ENCODE data around the gene CCL1.
"Not testable (repeated sequence)": the region's sequence is repeated elsewhere in the genome, so short reads cannot be mapped to it uniquely, and the experiment has no call there.

The CCL1 gene

GRCh38 chr17:34347063-34347462, 16.0 kb downstream of the CCL1 start:
- DNase-seq (ENCODE audit: extremely low read depth, low read depth) = no peak
- no peak for TF ChIP-seq CTCF (IDR thresholded peaks at IDR 0.05; ENCODE audit: low read depth, low read length)

GRCh38 chr17:34341916-34342315, 21.1 kb downstream of the CCL1 start:
- no peak for DNase-seq (ENCODE audit: extremely low read depth, low read depth)
- TF ChIP-seq CTCF (IDR thresholded peaks at IDR 0.05; ENCODE audit: low read depth, low read length) = no peak

DNA sequence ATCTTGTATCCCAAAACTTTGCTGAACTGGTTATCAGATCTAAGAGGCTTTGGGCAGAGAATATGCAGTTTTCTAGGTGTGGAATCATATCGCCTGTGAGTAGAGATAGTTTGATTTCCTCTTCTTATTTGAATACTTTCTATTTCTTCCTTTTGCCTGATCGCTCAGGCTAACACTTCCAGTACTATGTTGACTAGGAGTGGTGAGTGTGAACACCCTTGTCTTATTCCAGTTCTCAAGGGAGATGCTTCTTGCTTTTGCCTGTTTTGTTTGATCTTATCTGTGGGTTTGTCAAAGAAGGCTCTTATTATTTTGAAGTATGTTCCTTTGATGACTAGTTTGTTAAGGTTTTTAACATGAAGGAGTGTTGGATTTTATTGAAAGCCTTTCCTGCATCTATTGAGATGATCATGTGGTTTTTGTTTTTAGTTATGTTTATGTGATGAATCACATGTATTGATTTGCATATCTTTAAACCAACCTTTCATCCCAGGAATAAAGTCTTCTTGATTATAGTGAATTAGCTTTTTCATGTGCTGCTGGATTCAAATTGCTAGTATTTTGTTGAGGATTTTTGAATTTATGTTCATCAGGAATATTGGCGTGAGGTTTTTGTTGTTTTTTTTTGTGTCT, 23.8 kb downstream of the CCL1 start:
- TF ChIP-seq CTCF (IDR thresholded peaks at IDR 0.05; ENCODE audit: low read depth, low read length) = no peak
- no peak for DNase-seq (ENCODE audit: extremely low read depth, low read depth)

DNA sequence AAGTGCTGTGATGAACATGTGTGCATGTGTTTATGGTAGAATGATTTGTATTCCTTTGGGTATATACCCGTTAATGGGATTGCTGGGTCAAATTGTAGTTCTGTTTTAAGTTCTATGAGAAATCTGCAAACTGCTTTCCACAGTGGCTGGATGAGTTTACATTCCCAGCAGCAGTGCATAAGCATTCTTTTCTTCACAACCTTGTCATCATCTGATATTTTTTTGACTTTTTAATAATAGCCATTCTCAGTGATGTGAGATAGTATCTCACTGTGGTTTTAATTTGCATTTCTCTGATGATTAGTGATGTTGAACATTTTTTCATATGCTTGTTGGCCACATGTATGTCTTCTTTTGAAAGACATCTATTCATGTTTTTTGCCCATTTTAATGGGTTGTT, 25.3 kb downstream of the CCL1 start:
- no peak for TF ChIP-seq CTCF (IDR thresholded peaks at IDR 0.05; ENCODE audit: low read depth, low read length)
- no peak for DNase-seq (ENCODE audit: extremely low read depth, low read depth)

- DNase-seq (ENCODE audit: extremely low read depth, low read depth) = not testable (repeated sequence)
Observed at GRCh38 chr17:34327580-34327979, 35.5 kb downstream of the CCL1 start.

- TF ChIP-seq CTCF (IDR thresholded peaks at IDR 0.05; ENCODE audit: low read depth, low read length) = no peak
- no peak for DNase-seq (ENCODE audit: extremely low read depth, low read depth)
Observed at GRCh38 chr17:34321964-34322363, 41.1 kb downstream of the CCL1 start.

DNA sequence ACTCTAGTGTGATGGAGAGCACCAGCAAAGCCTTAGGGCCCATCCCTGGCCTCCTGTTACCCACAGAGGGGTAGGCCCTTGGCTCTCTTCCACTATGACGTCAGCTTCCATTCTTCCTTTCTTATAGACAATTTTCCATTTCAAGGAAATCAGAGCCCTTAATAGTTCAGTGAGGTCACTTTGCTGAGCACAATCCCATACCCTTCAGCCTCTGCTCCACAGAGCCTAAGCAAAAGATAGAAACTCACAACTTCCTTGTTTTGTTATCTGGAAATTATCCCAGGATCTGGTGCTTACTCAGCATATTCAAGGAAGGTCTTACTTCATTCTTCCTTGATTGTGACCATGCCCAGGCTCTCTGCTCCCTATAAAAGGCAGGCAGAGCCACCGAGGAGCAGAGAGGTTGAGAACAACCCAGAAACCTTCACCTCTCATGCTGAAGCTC, 44.0 kb downstream of the CCL1 start, which contains the start of gene CCL8:
Gene CCL8 (plus strand): TSS at position 397 of the 445 bp plus-strand sequence. CDS start 67 bp downstream, outside the sequence.
- no peak for DNase-seq (ENCODE audit: extremely low read depth, low read depth)

More for the DNA sequence above, 44.0 kb downstream of the CCL1 start, which contains the start of gene CCL8:
- no peak for TF ChIP-seq CTCF (IDR thresholded peaks at IDR 0.05; ENCODE audit: low read depth, low read length)

Data from AG09319 (cell line).